Ecto neural progenitor cell (in vitro differentiated cells): ENCODE results near the gene DUSP2.
"Not testable (repeated sequence)": the region's sequence is repeated elsewhere in the genome, so short reads cannot be mapped to it uniquely, and the experiment has no call there.

Source experiments
- DNase-seq: peaks from one replicate; pipeline ENCODE4 v3.0.0-alpha.2; 2018; ENCODE audit warnings: low spot score

The DUSP2 gene

DNA sequence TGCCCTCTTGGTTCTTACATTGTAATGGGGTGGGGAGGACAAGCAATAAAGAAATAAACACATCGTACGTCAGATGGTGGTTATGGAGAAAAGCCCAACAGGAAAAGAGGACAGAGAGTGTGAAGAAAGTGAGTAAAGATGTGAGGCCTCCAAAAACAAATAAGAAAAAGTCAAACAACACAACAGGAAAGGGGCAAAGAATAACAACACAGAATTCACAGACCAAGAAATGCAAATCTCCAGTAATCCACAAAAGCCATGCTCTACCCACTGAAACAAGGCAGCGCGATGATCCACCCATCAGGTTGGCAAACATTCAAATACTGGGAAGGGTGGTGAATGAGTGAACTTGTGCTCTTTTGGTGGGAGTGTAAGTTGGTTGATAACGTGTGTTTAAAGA, 16.7 kb upstream of the DUSP2 start:
- DNase-seq: no peak

GRCh38 chr2:96160366-96160765, 15.1 kb upstream of the DUSP2 start:
- DNase-seq: not testable (repeated sequence)

DNA sequence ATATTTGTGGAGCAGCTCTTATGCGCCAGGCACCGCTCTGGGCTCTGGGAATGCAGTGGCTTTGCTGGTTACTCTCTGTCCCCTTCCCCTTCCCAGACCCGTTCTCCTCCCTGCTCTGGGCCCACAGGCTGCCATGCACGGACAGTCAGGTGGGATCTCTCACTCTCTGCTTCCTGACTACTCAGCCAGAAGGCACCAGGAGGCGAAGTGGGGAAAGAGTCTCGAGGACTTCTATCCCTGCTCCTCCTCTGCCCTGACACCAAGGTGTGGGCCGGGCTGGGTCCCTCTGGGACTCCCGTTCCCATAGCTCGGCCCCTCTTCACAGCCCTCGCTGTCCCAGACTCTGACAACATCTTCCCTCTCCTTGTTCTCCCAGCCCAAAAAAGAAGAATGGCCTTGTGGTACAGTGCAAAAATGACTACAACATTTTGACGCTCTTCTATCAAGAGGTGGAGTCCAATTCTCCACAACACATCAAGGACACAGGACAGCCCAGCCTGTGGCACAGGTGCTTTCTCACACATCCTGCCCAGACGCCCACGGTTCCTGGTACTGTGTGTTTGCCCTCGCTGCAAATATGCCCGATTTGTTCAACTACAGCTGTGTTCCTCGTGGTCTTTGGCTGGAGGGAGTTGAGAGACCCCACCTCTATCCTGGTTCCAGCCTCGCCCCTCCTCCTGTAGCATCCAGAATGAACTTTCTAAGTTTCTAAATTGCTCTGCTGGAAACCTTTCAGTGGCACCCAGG, 14.0 kb upstream of the DUSP2 start:
- no peak for DNase-seq

GRCh38 chr2:96158554-96158940, 13.3 kb upstream of the DUSP2 start:
- DNase-seq: peak; percentile 44

DNA sequence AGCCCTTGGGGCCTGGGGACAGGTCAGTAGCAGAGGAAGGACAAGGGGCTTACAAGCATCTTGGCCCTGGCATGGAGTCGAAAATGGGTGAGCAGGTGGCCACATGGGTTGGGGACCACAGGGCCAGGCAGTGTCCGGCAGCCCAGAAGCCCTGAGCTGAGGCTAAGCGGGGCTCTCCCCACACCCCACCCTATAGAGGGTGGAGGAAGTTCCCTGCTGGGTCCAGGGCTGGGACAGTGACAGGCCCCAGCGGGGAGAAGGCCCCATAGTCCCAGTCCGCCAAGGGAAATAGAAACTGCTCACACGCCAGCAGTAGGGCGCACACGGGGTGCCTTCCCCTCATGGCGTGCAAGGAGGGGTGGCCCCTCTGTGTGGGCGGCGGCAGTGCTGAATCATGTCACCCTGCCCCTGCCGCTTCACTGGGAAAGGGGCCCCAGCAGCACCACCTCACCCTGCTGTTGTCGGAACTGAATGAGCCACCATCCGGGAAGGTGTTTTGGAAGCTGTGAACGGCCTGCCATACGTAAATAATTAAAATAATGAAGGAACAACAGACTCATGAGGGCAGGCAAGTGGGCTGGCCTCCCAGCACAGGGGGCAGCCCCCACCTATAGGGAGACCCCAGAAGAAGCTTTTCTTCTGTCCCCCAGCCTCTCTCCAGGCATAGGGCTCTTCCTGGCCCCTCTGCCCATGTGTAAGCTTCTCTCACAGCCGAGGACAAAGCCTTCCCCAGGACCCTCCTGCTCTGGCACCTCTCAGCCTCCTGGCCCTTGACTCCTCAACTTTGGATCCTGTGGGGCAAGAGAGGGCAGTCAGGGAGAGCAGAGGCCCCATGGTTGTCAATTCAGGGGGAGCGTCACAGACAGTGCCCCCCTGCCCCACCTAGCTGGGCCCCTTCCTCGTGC, 12.7 kb upstream of the DUSP2 start:
- DNase-seq: peak; percentile 38

DNA sequence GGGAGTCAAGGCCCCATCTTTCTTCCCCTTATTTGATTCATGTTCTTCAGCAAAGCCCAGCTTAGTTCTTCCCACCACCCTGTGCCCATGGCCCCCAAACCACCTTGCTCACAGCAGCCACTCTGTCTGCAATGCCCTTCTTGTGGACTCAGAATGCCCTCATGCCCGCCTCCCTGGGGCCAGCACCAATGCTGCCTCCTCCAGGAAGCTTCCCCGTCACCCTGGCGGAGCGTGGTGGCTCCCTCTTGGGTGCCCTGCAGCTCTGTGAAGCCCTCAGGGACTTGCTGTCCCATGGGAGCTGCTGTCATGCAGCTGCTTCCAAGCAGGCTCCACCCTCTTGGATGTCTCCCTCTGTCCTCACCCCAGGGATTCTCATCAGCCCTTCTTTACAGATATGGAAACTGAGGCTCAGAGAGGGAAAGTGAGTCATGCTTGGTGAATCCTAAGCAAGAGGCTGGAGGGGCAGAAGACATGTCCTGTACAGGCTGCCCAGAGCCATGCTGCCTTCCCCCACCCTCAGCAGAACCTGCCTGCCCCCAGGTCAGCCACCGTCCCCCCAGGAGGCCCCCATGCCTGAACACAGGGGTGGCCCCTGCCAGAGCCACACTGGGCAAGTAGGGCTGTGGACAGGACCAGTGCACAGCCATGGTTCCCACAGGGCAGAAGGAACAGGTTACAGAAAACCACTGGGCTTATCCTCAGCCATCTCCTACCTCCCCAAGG, 11.8 kb upstream of the DUSP2 start:
- no peak for DNase-seq

GRCh38 chr2:96156011-96156820, 11.0 kb upstream of the DUSP2 start:
- DNase-seq: peak; percentile 31

GRCh38 chr2:96154506-96155380, 9.5 kb upstream of the DUSP2 start:
- DNase-seq: peak; percentile 46

- peak; percentile 45 for DNase-seq
Observed at GRCh38 chr2:96153991-96154431, 8.8 kb upstream of the DUSP2 start.

DNA sequence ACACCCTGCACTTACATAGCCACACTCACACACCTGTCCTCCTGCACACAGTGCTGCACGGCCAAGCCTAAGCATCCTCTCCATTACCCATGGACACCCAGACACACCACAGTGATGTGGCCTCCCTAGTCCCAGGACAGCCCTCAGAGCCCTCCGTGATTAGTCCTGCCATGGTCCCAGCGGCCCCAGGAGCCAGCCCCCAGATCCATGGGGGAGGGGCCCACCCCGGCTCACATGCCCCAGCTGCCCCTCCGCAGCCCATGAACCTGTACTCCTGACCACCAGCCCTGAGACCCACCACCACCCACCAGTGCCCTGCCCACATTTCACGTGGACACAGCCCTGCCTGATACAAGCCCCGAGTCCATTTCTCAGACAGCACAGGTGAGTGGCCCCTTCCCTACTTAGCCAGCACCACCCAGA, 8.1 kb upstream of the DUSP2 start:
- peak; percentile 45 for DNase-seq

DNA sequence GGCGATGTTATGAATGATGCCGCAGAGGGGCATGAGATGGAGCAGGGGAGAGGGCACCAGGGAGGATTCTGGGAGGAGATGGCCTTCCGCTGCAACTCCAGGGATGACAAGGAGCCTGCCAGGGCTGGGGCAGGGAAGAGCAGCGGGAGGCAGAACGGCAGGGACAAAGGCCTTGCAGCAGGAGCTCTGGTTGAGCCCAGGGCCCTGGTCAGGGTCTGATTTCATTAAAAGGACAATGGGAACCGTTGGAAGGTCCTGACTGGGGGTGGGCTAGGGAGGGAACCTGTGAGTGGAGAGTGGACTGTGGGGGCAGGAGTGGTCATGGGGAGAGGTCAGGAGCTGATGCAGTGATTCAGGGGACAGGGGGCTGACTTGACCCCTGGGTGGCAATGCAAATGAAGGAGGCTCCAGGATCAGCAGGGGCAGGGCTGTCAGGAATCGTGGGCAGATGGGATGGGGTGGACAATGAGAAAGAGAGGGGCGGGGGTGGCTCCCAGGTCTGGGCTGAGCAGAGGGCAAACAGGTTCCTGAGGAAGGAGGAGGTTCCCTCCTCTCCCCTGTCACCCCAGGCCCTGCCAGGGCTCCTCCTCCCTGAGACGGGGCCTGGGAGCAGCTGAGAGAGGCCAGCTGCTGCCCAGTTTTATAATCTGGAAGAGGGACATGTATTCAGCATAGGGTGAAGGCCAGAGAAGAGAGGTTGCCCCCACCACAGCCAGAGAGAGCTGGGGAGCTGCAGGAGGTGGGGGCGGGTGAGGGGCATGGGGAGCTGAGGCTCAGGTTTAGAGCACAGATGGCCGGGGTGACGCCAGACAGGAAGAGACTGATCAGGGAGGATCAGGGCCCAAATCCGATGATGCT, 7.3 kb upstream of the DUSP2 start:
- DNase-seq: peak; percentile 68

DNA sequence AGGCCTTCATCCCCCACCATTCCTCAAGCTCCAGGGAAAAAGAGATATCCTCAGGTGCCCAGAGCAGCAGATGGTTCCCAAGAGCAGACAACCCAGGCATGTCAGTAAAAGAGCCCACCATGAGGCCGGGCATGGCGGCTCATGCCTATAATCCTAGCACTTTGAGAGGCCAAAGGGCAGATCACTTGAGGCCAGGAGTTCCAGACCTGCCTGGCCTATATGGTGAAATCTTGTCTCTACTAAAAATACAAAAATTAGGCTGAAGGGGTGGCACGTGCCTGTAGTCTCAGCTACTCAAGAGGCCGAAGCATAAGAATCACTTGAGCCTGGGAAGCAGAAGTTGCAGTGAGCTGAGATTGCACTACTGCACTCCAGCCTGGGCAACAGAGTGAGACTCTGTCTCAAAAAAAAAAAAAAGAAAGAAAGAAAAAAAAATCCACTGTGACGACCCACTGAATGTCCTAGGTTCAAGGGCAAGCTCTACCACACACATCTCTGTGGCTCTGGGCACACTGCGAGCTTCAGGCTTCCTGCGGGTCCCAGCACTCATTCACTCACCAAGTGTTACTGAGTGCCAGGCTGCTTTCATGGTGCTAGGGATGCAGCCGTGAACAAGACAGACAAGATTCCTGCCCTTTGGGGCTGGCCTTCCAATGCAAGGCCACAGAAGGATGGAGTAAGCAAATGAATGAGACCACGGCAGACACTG, 6.5 kb upstream of the DUSP2 start:
- no peak for DNase-seq

DNA sequence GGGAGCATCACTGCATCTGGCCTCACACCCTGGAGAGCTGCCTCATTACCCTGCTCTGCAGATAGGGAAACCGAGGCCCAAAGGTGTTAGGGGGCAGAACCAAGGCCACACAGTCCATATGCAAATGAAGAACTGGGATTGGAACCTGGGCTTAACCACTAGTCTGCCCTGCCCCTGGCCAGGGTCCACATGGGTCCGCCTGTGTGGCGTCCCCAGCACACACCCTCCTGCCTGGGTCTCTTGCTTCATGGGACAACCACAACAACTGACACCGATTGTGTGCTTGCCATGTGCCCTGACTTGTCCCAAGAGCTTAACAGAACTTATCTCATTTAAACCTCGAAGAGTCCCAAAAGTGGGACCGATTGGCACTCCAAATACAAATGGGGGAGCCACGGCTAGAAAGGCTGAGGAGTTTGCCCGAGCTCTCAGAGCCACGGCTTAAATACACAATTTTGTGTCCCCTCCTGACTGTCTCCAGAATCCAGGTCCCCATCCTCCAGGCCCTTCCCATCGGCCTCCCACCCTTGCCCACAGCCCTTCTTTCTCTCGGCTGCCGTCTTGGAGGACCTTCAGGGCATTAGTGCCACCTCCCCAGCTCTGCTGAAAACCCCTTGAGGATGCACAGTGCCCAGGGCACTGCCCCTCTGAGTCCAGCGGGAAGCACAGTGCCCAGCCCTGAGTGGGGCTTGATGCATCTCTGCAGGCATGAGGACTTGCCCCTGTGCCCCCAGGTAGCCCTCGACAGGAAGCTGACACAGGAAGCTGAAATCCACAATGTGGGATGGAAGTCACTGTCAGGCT, 5.8 kb upstream of the DUSP2 start:
- no peak for DNase-seq

DNA sequence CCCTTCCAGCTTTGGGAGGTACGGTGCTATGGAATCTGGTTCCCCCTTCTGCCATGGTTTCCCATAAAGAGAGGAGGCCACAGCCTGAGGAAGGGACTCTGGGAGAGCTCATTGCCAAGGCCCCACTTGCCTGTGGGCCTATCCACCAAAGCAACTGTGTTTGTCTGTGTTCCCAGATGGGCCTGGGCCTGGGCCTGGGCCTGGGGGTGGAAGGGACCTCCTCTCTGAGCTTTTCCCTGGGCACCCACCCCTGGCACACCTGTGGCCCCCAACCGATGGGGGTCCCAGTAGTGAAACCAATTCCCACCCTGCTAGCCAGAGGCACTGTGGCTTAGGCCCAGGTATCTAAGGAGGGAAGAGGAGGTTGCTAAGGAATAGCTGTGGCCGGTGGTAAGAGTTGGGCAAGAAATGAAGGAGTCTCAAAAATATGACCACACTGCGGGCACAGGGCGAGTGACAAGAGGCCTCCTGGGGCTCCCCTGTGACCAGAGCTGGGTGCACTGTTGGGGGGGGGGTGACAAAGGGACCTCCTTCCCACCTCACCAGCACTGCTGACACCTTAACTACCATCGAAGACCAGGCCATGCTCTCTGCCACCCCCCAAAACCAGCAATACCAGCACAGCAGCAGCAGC, 4.9 kb upstream of the DUSP2 start:
- DNase-seq: no peak

GRCh38 chr2:96148410-96149217, 3.4 kb upstream of the DUSP2 start:
- DNase-seq: peak; percentile 76

GRCh38 chr2:96147593-96148201, 2.5 kb upstream of the DUSP2 start:
- no peak for DNase-seq
